IMR-90 (cell line): ENCODE results near the gene SHC4. TPM values are rescaled to one million over a fixed set of nuclear protein-coding genes. Genes with fewer than 3 reads are reported as not detected.
A peak's percentile ranks its signal among the peaks of the same experiment; 100 is the strongest.

Experiments used
- ATAC-seq: fragments of 200-7000 bp; cut with Tn5 transposase; 2 replicates; pipeline ENCODE4 v1.9.1; 2020; ENCODE audit warnings: low read depth, mild to moderate bottlenecking, moderate library complexity
- BruUV-seq: library from RNA; stranded (reverse); fragments of 400-500 nt; replicated peaks from 2 replicates; lab custom pipeline; 2021; lab: Mats Ljungman, UMichigan
- CTCF ChIA-PET: fragments of 300-600 bp; formaldehyde crosslinking; extraction: SDS; loops from one replicate; lab custom pipeline; 2021; ENCODE audit warnings: antibody characterized with exemption; lab: Yijun Ruan, JAX
- POLR2A ChIA-PET: fragments of 300-600 bp; sonication (Branson Sonifier 250); formaldehyde crosslinking; loops from one replicate; lab custom pipeline; 2022; ENCODE audit warnings: antibody characterized with exemption; ENCODE audit not compliant: unreplicated experiment; lab: Charles Lee
- DNase-seq: peaks from one replicate; pipeline ENCODE4 v3.0.0; 2013
- H2AFZ ChIP-seq: replicated peaks from 2 replicates; pipeline ENCODE3; 2013; ENCODE audit warnings: low read length, mild to moderate bottlenecking; ENCODE audit not compliant: poor library complexity
- H2AK5ac ChIP-seq: 2 replicates; pipeline ENCODE4 v1.6.1; 2013; ENCODE audit warnings: low read depth, low read length, inconsistent platforms
- H2AK9ac ChIP-seq: replicated peaks from 2 replicates; pipeline ENCODE3; 2013; ENCODE audit warnings: mild to moderate bottlenecking, low read depth, low read length, moderate library complexity; ENCODE audit not compliant: poor library complexity
- H2BK120ac ChIP-seq: 2 replicates; pipeline ENCODE4 v1.6.1; 2013; ENCODE audit warnings: low read depth, low read length, inconsistent platforms
- H2BK15ac ChIP-seq: 3 replicates; pipeline ENCODE4 v1.6.1; 2013; ENCODE audit warnings: low read depth, low read length, inconsistent platforms
- H2BK20ac ChIP-seq: 2 replicates; pipeline ENCODE4 v1.6.1; 2013; ENCODE audit warnings: low read depth, mild to moderate bottlenecking, inconsistent platforms, low read length, moderate library complexity
- H2BK5ac ChIP-seq: 2 replicates; pipeline ENCODE4 v1.6.1; 2013; ENCODE audit warnings: mild to moderate bottlenecking, low read depth, low read length, inconsistent platforms; ENCODE audit not compliant: poor library complexity, severe bottlenecking
- H3K14ac ChIP-seq: replicated peaks from 2 replicates; pipeline ENCODE4 v1.6.1; 2013; ENCODE audit warnings: low read depth, low read length, inconsistent platforms
- H3K18ac ChIP-seq: 2 replicates; pipeline ENCODE4 v1.6.1; 2013; ENCODE audit warnings: low read depth, low read length, control low read depth
- H3K23ac ChIP-seq: 2 replicates; pipeline ENCODE4 v1.6.1; 2013; ENCODE audit warnings: low read depth, low read length, inconsistent platforms
- H3K27ac ChIP-seq: 2 replicates; pipeline ENCODE4 v1.5.1; 2013; ENCODE audit warnings: mild to moderate bottlenecking, control low read depth, low read length; ENCODE audit not compliant: insufficient read depth
- H3K27me3 ChIP-seq: 2 replicates; pipeline ENCODE4 v1.6.1; 2013; ENCODE audit warnings: low read length; ENCODE audit not compliant: control insufficient read depth, insufficient read depth
- H3K36me3 ChIP-seq: 2 replicates; pipeline ENCODE4 v1.6.1; 2013; ENCODE audit warnings: low read length, mixed read lengths; ENCODE audit not compliant: control insufficient read depth, insufficient read depth
- H3K4ac ChIP-seq: 2 replicates; pipeline ENCODE4 v1.6.1; 2013; ENCODE audit warnings: low read depth, low read length, inconsistent platforms
- H3K4me1 ChIP-seq: 2 replicates; pipeline ENCODE4 v1.6.1; 2013; ENCODE audit warnings: low read length, mixed read lengths; ENCODE audit not compliant: control insufficient read depth, insufficient read depth
- H3K4me2 ChIP-seq: 2 replicates; pipeline ENCODE4 v1.6.1; 2013; ENCODE audit warnings: low read depth, mild to moderate bottlenecking, control low read depth, low read length, moderate library complexity
- H3K4me3 ChIP-seq: 2 replicates; pipeline ENCODE4 v1.5.1; 2013; ENCODE audit warnings: low read depth, mild to moderate bottlenecking, control low read depth, low read length, moderate library complexity; ENCODE audit not compliant: insufficient read depth
- H3K56ac ChIP-seq: 2 replicates; pipeline ENCODE4 v1.6.1; 2013; ENCODE audit warnings: low read length, inconsistent platforms; ENCODE audit not compliant: insufficient read depth; ENCODE audit errors: extremely low read depth
- H3K79me1 ChIP-seq, 2 experiments: 2 replicates each; pipeline ENCODE4 v1.6.1; 2013; ENCODE audit warnings: low read length in 2 of 2, inconsistent platforms in 1 of 2, low read depth in 1 of 2
- H3K9ac ChIP-seq: 2 replicates; pipeline ENCODE4 v1.6.1; 2013; ENCODE audit warnings: low read depth, low read length, control low read depth
- H3K9me1 ChIP-seq: 2 replicates; pipeline ENCODE4 v1.6.1; 2013; ENCODE audit warnings: low read length, inconsistent platforms; ENCODE audit not compliant: insufficient read depth
- H3K9me3 ChIP-seq: 2 replicates; pipeline ENCODE4 v1.6.1; 2013; ENCODE audit warnings: low read length; ENCODE audit not compliant: control insufficient read depth, insufficient read depth
- H4K20me1 ChIP-seq: 2 replicates; pipeline ENCODE4 v1.6.1; 2013; ENCODE audit warnings: low read length, inconsistent platforms; ENCODE audit not compliant: insufficient read depth
- H4K5ac ChIP-seq: 2 replicates; pipeline ENCODE4 v1.6.1; 2013; ENCODE audit warnings: mild to moderate bottlenecking, low read depth, low read length, control low read depth
- H4K8ac ChIP-seq, 2 experiments: 2 replicates each; pipeline ENCODE4 v1.6.1; 2013; ENCODE audit warnings: low read depth in 2 of 2, low read length in 2 of 2, control low read depth in 1 of 2, inconsistent platforms in 1 of 2
- H4K91ac ChIP-seq: 2 replicates; pipeline ENCODE4 v1.6.1; 2013; ENCODE audit warnings: low read depth, low read length, inconsistent platforms; ENCODE audit not compliant: insufficient read depth
- BHLHE40 ChIP-seq: fragments of 150-350 bp; IDR thresholded peaks from 2 replicates; pipeline ENCODE4 v1.6.1; 2016; ENCODE audit warnings: mild to moderate bottlenecking, low read depth, low read length
- CEBPB ChIP-seq: IDR thresholded peaks from 2 replicates; pipeline ENCODE4 v1.6.1; 2012; ENCODE audit warnings: low read depth, low read length, improper control_type of control experiment
- CHD1 ChIP-seq: IDR thresholded peaks from 2 replicates; pipeline ENCODE4 v1.6.1; 2012; ENCODE audit warnings: low read depth, low read length, improper control_type of control experiment
- CTCF ChIP-seq: conservative IDR thresholded peaks from 2 replicates; pipeline ENCODE4 v1.5.1; 2012; ENCODE audit warnings: mild to moderate bottlenecking, low read depth, low read length, improper control_type of control experiment
- ELK1 ChIP-seq: fragments of 150-350 bp; IDR thresholded peaks from 2 replicates; pipeline ENCODE4 v1.6.1; 2016; ENCODE audit warnings: low read depth, mild to moderate bottlenecking, low read length, moderate library complexity, borderline replicate concordance
- FOS ChIP-seq: fragments of 150-350 bp; IDR thresholded peaks from 2 replicates; pipeline ENCODE4 v1.6.1; 2016; ENCODE audit warnings: low read depth, low read length
- MAFK ChIP-seq: IDR thresholded peaks from 2 replicates; pipeline ENCODE4 v1.6.1; 2012; ENCODE audit warnings: low read depth, low read length, improper control_type of control experiment
- MAZ ChIP-seq: IDR thresholded peaks from 2 replicates; pipeline ENCODE4 v1.6.1; 2012; ENCODE audit warnings: low read depth, mild to moderate bottlenecking, low read length, improper control_type of control experiment, moderate library complexity, borderline replicate concordance
- MXI1 ChIP-seq: IDR thresholded peaks from 2 replicates; pipeline ENCODE4 v1.6.1; 2012; ENCODE audit warnings: low read depth, mild to moderate bottlenecking, low read length, moderate library complexity, borderline replicate concordance
- NFE2L2 ChIP-seq: fragments of 150-350 bp; IDR thresholded peaks from 2 replicates; pipeline ENCODE4 v1.6.1; 2016; ENCODE audit warnings: low read depth, mild to moderate bottlenecking, low read length
- POLR2A ChIP-seq: IDR thresholded peaks from 2 replicates; pipeline ENCODE4 v1.6.1; 2012; ENCODE audit warnings: mild to moderate bottlenecking, low read depth, low read length
- RAD21 ChIP-seq: IDR thresholded peaks from 2 replicates; pipeline ENCODE4 v1.6.1; 2012; ENCODE audit warnings: low read length, improper control_type of control experiment
- RCOR1 ChIP-seq: IDR thresholded peaks from 2 replicates; pipeline ENCODE4 v1.6.1; 2012; ENCODE audit warnings: mild to moderate bottlenecking, low read length, improper control_type of control experiment; ENCODE audit not compliant: insufficient replicate concordance
- RFX5 ChIP-seq: IDR thresholded peaks from 2 replicates; pipeline ENCODE4 v1.8.0; 2012; ENCODE audit warnings: low read depth, mild to moderate bottlenecking, low read length, moderate library complexity
- SMC3 ChIP-seq: fragments of 150-350 bp; IDR thresholded peaks from 2 replicates; pipeline ENCODE4 v1.6.1; 2016; ENCODE audit warnings: low read depth, mild to moderate bottlenecking, antibody characterized with exemption, low read length, moderate library complexity
- USF2 ChIP-seq: fragments of 150-350 bp; IDR thresholded peaks from 2 replicates; pipeline ENCODE4 v1.6.1; 2017; ENCODE audit warnings: mild to moderate bottlenecking, antibody characterized with exemption, low read length, low read depth
- WGBS, 2 experiments: methylation state at CpG; one replicate each; pipeline versions ENCODE4 v1.1.5 to v1.1.7; 2013; ENCODE audit warnings: missing lambda C conversion rate in 2 of 2; ENCODE audit not compliant: insufficient read length in 1 of 2; ENCODE audit errors: extremely low coverage in 2 of 2; 5-methylcytosine and 5-hydroxymethylcytosine counted together
- dilution Hi-C: fragments of 300-500 bp; cut with HindIII; formaldehyde crosslinking; loops from one replicate; pipeline ENCODE4 v1.14.3; 2018; ENCODE audit warnings: low sequenced_read_pairs; ENCODE audit not compliant: unreplicated experiment
- in situ Hi-C: fragments of 300-500 bp; cut with MboI; formaldehyde crosslinking; loops from 3 replicates; pipeline ENCODE4 v1.14.3; 2019; ENCODE audit warnings: low sequenced_read_pairs, inconsistent platforms, mixed read lengths
- intact Hi-C: fragments of 100-400 bp; cut with micrococcal nuclease; formaldehyde crosslinking; loops from 2 replicates; pipeline ENCODE4 v1.10.0; 2022
- polyA plus RNA-seq, 3 experiments: library from polyadenylated mRNA; depleted of rRNA; stranded (reverse); fragments of >200 nt; gene quantifications; 2 replicates each; pipeline ENCODE4 v1.2.3, GENCODE V29; 2012; ENCODE audit warnings: low replicate concordance in 1 of 3
- total RNA-seq: library from RNA; depleted of rRNA; stranded (reverse); fragments of >200 nt; gene quantifications from 2 replicates; pipeline ENCODE4 v1.2.3, GENCODE V29; 2012

The SHC4 gene
- total and polyA plus RNA-seq, 2 of the 4 experiments (the other 2 are of a cell fraction), result 0.91 to 2.7 TPM

GRCh38 chr15:48795901-48796300, 167.8 kb downstream of the SHC4 start:
- ChIA-PET POLR2A (no interaction called here), CTCF (no interaction called here)
- no peak overlapping the region for H2BK20ac ChIP-seq
- no peaks in the 10 kb centered on the region for H3K9me3 ChIP-seq
- H2BK15ac ChIP-seq, result no peak overlapping the region
- H3K27ac ChIP-seq, result no peak overlapping the region
- H4K20me1 ChIP-seq, result no peaks in the 10 kb centered on the region
- H3K14ac ChIP-seq, result peak overlapping the region; percentile 12; the same call in 1 of the 2 replicates
- no peak overlapping the region for H4K5ac ChIP-seq
- in situ Hi-C loops, result no loop called here
- no peak overlapping the region for H3K56ac ChIP-seq
- peaks cover 6% of the 10 kb centered on the region for H3K9me1 ChIP-seq
- H2BK5ac ChIP-seq, result peak overlapping the region; percentile 24
- TF ChIP-seq RAD21 (no peak), RCOR1 (no peak), ELK1 (no peak), SMC3 (no peak), FOS (no peak), MXI1 (no peak), NFE2L2 (no peak), RFX5 (no peak), MAFK (no peak), CTCF (no peak), CHD1 (no peak), BHLHE40 (no peak), MAZ (no peak), POLR2A (no peak), USF2 (no peak), CEBPB (no peak)
- H4K91ac ChIP-seq, result no peak overlapping the region
- intact Hi-C loops, result no loop called here
- peaks cover 8% of the 10 kb centered on the region for H3K4me1 ChIP-seq
- peaks cover 2% of the 10 kb centered on the region; the same call in 1 of the 2 replicates for H3K36me3 ChIP-seq
- no CpG with 5 or more reads among the region's 3 CpGs for WGBS, 2 experiments
- H3K4ac ChIP-seq, result no peak overlapping the region
- no peak overlapping the region for H3K9ac ChIP-seq
- no peaks in the 10 kb centered on the region for H3K27me3 ChIP-seq
- H3K79me1 ChIP-seq, result peaks cover 6 to 21% of the 10 kb centered on the region in 2 experiments
- no peak for DNase-seq
- no peak overlapping the region for H3K23ac ChIP-seq
- H3K4me2 ChIP-seq, result no peak overlapping the region
- no peak overlapping the region for H2AK9ac ChIP-seq
- no peak overlapping the region for H3K18ac ChIP-seq
- H2BK120ac ChIP-seq, result no peak overlapping the region
- no peak overlapping the region for H3K4me3 ChIP-seq
- no TSS peak for BruUV-seq
- H2AK5ac ChIP-seq, result no peak overlapping the region
- no peak overlapping the region for H2AFZ ChIP-seq
- H4K8ac ChIP-seq, result no peak overlapping the region
- no peak for ATAC-seq
- dilution Hi-C loops, result no loop called here
